Activated naive CD8-positive, alpha-beta T cell treated with anti-CD3 and anti-CD28 coated beads, Interleukin-2, amount 50 U/mL, for 24 hours (primary cell): Measurements from ENCODE around the gene KATNAL2.

Source experiments
- ATAC-seq: fragments of 150-1000 bp; cut with Tn5 transposase; one replicate; pipeline ENCODE4 v1.10.0; 2021
- DNase-seq: peaks from one replicate; pipeline ENCODE4 v3.0.0; 2021
- H3K27ac Mint-ChIP-seq: one replicate; pipeline ENCODE4 v1.8.0; 2021; ENCODE audit warnings: mild to moderate bottlenecking, mixed read lengths
- H3K27me3 Mint-ChIP-seq: one replicate; pipeline ENCODE4 v1.8.0; 2021; ENCODE audit warnings: mixed read lengths
- H3K36me3 Mint-ChIP-seq: one replicate; pipeline ENCODE4 v1.8.0; 2021; ENCODE audit warnings: low read depth, mixed read lengths
- H3K4me1 Mint-ChIP-seq: one replicate; pipeline ENCODE4 v1.8.0; 2021; ENCODE audit warnings: mixed read lengths
- H3K4me3 Mint-ChIP-seq: one replicate; pipeline ENCODE4 v1.8.0; 2021; ENCODE audit warnings: mild to moderate bottlenecking, moderate library complexity, mixed read lengths
- H3K9me3 Mint-ChIP-seq: one replicate; pipeline ENCODE4 v1.8.0; 2021; ENCODE audit warnings: mixed read lengths

KATNAL2 gene

GRCh38 chr18:47035156-47035671 is 117.8 kb downstream of the KATNAL2 start, which contains the start of gene ELOA2:
TSS of gene ELOA2 (minus strand) at chr18:47035621. CDS start at chr18:47035264, 357 bp downstream.
- no peaks in the 10 kb centered on the region for H3K4me1 Mint-ChIP-seq
- no peak within 1 kb of the TSS for H3K4me3 Mint-ChIP-seq
- no peak within 1 kb of the TSS for H3K27ac Mint-ChIP-seq
- peaks cover 9% of the 10 kb centered on the region for H3K9me3 Mint-ChIP-seq
- DNase-seq, result no peak
- no peaks in the 10 kb centered on the region for H3K36me3 Mint-ChIP-seq
- no peak for ATAC-seq
- H3K27me3 Mint-ChIP-seq, result peaks cover 3% of the 10 kb centered on the region

DNA sequence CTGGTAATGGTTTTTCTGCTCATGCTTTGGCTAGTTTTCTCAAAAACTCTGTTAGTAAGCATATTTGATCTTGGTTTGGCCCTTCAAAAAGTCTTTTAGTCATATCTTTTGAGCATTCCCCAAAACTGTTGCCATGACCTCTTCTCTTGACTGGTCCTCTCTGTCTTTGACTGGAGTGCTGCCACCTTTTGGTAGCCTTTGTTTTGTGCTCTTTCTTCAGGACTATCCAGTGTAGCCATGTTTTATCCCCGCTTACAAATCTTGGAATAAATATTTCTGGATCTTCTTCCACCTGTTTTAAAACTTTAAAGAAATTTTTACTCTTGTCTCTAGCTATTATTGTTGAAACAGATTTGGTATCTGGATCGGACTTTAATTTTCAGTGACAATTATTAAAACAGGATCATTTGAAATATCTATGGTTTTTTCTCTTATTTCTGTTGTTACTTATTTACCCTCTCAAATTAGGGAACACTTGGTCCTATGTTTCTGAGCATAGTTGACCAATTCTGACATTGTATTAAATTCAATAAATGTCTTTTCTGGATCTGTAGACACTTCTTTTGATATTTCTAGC is 119.0 kb downstream of the KATNAL2 start:
- Mint-ChIP-seq H3K4me1 (no peaks in the 10 kb centered on the region), H3K4me3 (no peak overlapping the region), H3K27me3 (peaks cover 8% of the 10 kb centered on the region), H3K9me3 (peaks cover 5% of the 10 kb centered on the region), H3K36me3 (no peaks in the 10 kb centered on the region), H3K27ac (no peak overlapping the region)
- ATAC-seq (no peak), DNase-seq (no peak)

- ATAC-seq (no peak), DNase-seq (no peak)
- no peaks in the 10 kb centered on the region for H3K36me3 Mint-ChIP-seq
- H3K27ac Mint-ChIP-seq, result no peak overlapping the region
- H3K4me3 Mint-ChIP-seq, result no peak overlapping the region
- H3K9me3 Mint-ChIP-seq, result no peaks in the 10 kb centered on the region
- H3K27me3 Mint-ChIP-seq, result peaks cover 8% of the 10 kb centered on the region
- no peaks in the 10 kb centered on the region for H3K4me1 Mint-ChIP-seq
Observed at GRCh38 chr18:47036927-47037578, 119.7 kb downstream of the KATNAL2 start.

DNA sequence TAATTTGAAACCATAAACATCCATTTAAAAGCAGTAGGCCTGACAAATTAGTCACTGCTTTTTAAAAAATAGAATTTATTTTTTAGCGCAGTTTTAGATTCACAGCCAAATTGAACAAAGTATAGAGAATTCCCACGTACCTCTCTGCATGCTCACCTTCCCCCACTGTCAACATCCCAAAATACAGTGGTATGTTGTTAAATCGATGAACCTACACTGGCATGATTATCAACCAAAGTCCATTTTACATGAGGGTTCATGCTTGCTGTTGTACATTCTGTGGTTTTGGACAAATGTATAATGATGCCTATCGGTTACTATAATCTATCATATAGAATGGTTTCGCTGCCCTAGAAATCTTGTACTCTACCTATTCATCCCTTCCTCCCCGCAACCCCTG is 123.6 kb downstream of the KATNAL2 start:
- no peaks in the 10 kb centered on the region for H3K4me1 Mint-ChIP-seq
- no peak overlapping the region for H3K27ac Mint-ChIP-seq
- H3K27me3 Mint-ChIP-seq, result peaks cover 8% of the 10 kb centered on the region
- H3K36me3 Mint-ChIP-seq, result no peaks in the 10 kb centered on the region
- ATAC-seq (no peak), DNase-seq (no peak)
- no peaks in the 10 kb centered on the region for H3K9me3 Mint-ChIP-seq
- no peak overlapping the region for H3K4me3 Mint-ChIP-seq

DNA sequence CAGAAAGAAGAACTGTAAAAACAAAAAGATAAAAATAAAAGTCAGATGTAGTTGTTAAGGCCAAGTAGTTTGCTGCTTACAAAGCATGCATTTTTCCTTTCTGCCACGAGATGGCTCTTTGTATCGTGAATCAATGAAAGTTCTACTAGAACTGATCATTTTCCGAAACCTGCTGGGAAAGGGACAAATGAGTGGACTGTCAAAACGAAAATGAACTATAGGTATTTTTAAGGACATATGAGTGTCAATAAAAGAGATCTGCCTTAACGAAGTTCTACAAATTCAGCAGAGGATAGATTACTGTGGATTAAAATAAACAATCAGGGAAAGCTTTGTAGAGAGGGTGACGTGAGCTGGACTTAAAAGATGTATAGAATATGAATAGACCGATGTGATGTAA is 133.1 kb downstream of the KATNAL2 start:
- peak; percentile 15 for ATAC-seq
- peak; percentile 8 for DNase-seq
- H3K4me1 Mint-ChIP-seq, result no peaks in the 10 kb centered on the region
- no peaks in the 10 kb centered on the region for H3K36me3 Mint-ChIP-seq
- H3K9me3 Mint-ChIP-seq, result no peaks in the 10 kb centered on the region
- peaks cover 4% of the 10 kb centered on the region for H3K27me3 Mint-ChIP-seq
- no peak overlapping the region for H3K27ac Mint-ChIP-seq
- H3K4me3 Mint-ChIP-seq, result no peak overlapping the region

GRCh38 chr18:47054369-47054768 is 137.0 kb downstream of the KATNAL2 start:
- Mint-ChIP-seq H3K4me3 (no peak overlapping the region), H3K36me3 (no peaks in the 10 kb centered on the region), H3K27ac (no peak overlapping the region), H3K9me3 (no peaks in the 10 kb centered on the region), H3K27me3 (peaks cover 4% of the 10 kb centered on the region), H3K4me1 (no peaks in the 10 kb centered on the region)
- DNase-seq, result no peak
- no peak for ATAC-seq

DNA sequence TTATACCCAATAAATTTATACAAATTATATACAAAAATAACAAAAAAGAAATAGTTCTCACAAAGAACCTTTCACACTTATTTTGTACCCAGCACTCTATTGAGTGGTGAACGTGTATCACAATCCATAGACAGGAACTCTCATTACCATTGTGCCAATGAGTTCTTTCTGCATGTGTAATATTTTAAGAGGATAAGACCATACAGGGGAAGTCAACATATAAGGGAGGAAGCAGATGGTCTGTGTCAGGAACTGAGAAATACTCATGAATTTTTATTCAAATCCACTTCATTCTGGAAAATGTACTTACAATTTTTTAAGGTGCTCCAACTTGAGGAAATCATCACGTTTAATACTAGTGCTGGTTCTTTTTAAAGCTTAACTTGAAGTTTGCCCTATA is 145.1 kb downstream of the KATNAL2 start:
- DNase-seq (no peak), ATAC-seq (no peak)
- Mint-ChIP-seq H3K27me3 (no peaks in the 10 kb centered on the region), H3K4me3 (no peak overlapping the region), H3K4me1 (no peaks in the 10 kb centered on the region), H3K36me3 (no peaks in the 10 kb centered on the region), H3K27ac (no peak overlapping the region), H3K9me3 (no peaks in the 10 kb centered on the region)

- Mint-ChIP-seq H3K4me3 (no peak overlapping the region), H3K9me3 (no peaks in the 10 kb centered on the region)
- no peak for ATAC-seq
Observed at GRCh38 chr18:47063096-47063495, 145.7 kb downstream of the KATNAL2 start.

GRCh38 chr18:47067648-47068047 is 150.2 kb downstream of the KATNAL2 start:
- H3K9me3 Mint-ChIP-seq, result no peaks in the 10 kb centered on the region
- H3K36me3 Mint-ChIP-seq, result no peaks in the 10 kb centered on the region

More at GRCh38 chr18:47063096-47063495, 145.7 kb downstream of the KATNAL2 start:
- Mint-ChIP-seq H3K27ac (no peak overlapping the region), H3K36me3 (no peaks in the 10 kb centered on the region), H3K4me1 (no peaks in the 10 kb centered on the region), H3K27me3 (no peaks in the 10 kb centered on the region)
- DNase-seq, result no peak

DNA sequence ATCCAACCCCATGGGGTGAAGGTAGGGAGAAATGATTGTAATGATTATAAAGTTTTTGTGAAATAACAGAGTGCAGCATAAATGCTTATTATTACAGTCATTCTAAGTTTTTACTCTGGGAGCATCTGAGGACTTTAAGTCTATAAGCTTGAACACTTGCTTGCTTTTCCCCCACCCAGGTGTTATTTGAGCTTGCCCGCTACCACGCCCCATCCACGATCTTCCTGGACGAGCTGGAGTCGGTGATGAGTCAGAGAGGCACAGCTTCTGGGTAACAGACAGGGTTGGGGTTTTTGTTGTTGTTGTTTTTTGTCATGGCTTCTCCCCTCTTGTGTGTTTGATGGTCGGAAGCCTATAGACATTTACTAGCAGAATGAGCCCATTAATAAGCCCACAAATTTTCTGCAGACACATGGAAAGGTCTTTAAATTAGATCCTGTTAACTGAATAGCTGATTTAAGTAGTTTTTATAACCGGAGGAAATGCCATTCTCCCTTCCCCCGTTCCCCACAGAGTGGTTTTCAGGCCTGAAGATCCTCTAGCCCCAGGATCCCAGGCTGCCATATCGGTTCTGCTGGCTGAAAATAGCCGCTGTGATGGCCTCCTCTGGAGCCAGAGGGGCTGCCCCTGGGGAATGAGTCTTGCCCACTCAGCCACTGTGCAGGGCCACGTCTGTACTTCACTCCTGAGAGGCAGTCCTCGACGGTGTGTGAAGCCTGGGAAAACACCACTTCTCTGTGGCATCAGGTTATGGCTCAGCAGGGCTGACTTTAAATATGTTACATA is 157.9 kb downstream of the KATNAL2 start:
- Mint-ChIP-seq H3K9me3 (no peaks in the 10 kb centered on the region), H3K27me3 (no peaks in the 10 kb centered on the region), H3K4me1 (no peaks in the 10 kb centered on the region), H3K4me3 (no peak overlapping the region), H3K27ac (no peak overlapping the region), H3K36me3 (no peaks in the 10 kb centered on the region)
- DNase-seq (no peak), ATAC-seq (no peak)

More at GRCh38 chr18:47067648-47068047, 150.2 kb downstream of the KATNAL2 start:
- Mint-ChIP-seq H3K27ac (no peak overlapping the region), H3K27me3 (no peaks in the 10 kb centered on the region), H3K4me3 (no peak overlapping the region), H3K4me1 (no peaks in the 10 kb centered on the region)
- ATAC-seq (no peak), DNase-seq (no peak)

GRCh38 chr18:47077111-47077510 is 159.7 kb downstream of the KATNAL2 start:
- H3K27me3 Mint-ChIP-seq, result no peaks in the 10 kb centered on the region
- H3K4me3 Mint-ChIP-seq, result no peak overlapping the region
- DNase-seq (no peak), ATAC-seq (no peak)
- H3K9me3 Mint-ChIP-seq, result no peaks in the 10 kb centered on the region
- H3K4me1 Mint-ChIP-seq, result no peaks in the 10 kb centered on the region
- H3K27ac Mint-ChIP-seq, result no peak overlapping the region
- H3K36me3 Mint-ChIP-seq, result no peaks in the 10 kb centered on the region

- Mint-ChIP-seq H3K27me3 (no peaks in the 10 kb centered on the region), H3K27ac (no peak overlapping the region), H3K4me3 (no peak overlapping the region), H3K36me3 (no peaks in the 10 kb centered on the region), H3K9me3 (no peaks in the 10 kb centered on the region), H3K4me1 (no peaks in the 10 kb centered on the region)
- DNase-seq, result no peak
- no peak for ATAC-seq
Observed at GRCh38 chr18:47080872-47081271, 163.5 kb downstream of the KATNAL2 start.

DNA sequence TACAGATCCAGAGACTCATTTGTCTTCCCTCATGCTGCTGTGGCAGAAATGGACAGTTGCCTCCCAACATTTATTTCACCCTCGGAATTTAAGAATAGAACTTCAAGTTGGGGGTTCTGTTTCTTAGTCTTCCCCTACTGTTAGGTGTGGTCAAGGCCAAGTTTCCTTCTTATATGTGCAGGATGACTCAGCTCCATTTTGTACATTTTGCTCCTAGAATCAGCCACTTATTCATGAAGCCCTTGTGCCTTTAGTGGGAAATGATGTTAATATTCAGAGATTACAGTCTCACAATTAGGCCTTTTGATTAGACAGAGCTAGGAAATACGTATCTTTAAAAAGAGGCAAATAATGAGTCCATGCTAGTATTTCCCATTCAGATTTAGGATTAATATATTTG is 164.2 kb downstream of the KATNAL2 start:
- no peak overlapping the region for H3K4me3 Mint-ChIP-seq
- no peak overlapping the region for H3K27ac Mint-ChIP-seq
- H3K36me3 Mint-ChIP-seq, result no peaks in the 10 kb centered on the region
- ATAC-seq, result no peak
- no peaks in the 10 kb centered on the region for H3K9me3 Mint-ChIP-seq
- H3K4me1 Mint-ChIP-seq, result no peaks in the 10 kb centered on the region
- no peaks in the 10 kb centered on the region for H3K27me3 Mint-ChIP-seq
- DNase-seq, result no peak

GRCh38 chr18:47087676-47088075 is 170.3 kb downstream of the KATNAL2 start:
- no peaks in the 10 kb centered on the region for H3K9me3 Mint-ChIP-seq
- DNase-seq (no peak), ATAC-seq (no peak)
- H3K4me3 Mint-ChIP-seq, result no peak overlapping the region
- H3K27ac Mint-ChIP-seq, result no peak overlapping the region
- no peaks in the 10 kb centered on the region for H3K27me3 Mint-ChIP-seq
- peaks cover 8% of the 10 kb centered on the region for H3K36me3 Mint-ChIP-seq
- H3K4me1 Mint-ChIP-seq, result no peaks in the 10 kb centered on the region

DNA sequence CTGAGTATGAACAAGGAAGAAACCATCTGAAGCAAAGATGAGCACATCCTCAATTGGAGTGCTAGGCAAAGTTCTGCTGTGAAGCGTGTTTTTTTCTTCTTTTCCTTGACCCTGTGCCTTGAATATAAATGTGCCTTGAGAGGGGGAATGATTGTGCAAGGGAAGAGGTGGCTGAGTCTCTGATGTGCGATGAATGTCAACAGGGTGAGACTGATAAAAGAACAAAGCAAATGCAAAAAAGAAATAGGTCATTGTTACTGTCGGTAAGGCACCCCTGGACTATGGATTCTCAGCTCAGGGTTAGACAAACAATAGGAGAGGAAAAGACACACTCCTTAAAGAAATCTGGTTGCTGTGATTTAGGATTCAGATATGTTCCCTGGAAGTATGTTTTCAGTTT is 178.4 kb downstream of the KATNAL2 start:
- no peak overlapping the region for H3K27ac Mint-ChIP-seq
- H3K9me3 Mint-ChIP-seq, result no peaks in the 10 kb centered on the region
- ATAC-seq (no peak), DNase-seq (no peak)
- no peak overlapping the region for H3K4me3 Mint-ChIP-seq
- H3K36me3 Mint-ChIP-seq, result peaks cover 3% of the 10 kb centered on the region
- H3K27me3 Mint-ChIP-seq, result no peaks in the 10 kb centered on the region
- no peaks in the 10 kb centered on the region for H3K4me1 Mint-ChIP-seq
